ENCODE data around the gene RAD54L2.

DNA sequence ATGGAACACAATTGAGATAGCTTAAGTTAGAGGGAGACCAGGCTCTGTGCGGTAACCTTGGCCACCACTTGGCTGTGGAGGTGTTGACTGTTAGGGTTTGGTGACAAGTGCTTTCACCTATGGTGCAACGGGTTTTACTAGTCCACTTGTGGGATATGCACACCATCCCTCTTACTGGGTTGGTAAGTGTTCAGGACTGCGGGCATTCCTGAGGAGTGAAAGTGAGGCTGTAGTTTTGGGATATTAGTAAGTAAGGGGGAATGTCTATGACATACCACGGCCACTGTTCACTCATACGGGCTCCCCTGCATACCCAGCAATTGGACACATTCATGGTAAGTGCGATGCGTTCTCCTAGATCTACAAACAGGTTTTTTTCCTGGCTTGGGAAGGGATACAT lies 8.0 kb upstream of the RAD54L2 start:
- TF ChIP-seq, protein P1, sequence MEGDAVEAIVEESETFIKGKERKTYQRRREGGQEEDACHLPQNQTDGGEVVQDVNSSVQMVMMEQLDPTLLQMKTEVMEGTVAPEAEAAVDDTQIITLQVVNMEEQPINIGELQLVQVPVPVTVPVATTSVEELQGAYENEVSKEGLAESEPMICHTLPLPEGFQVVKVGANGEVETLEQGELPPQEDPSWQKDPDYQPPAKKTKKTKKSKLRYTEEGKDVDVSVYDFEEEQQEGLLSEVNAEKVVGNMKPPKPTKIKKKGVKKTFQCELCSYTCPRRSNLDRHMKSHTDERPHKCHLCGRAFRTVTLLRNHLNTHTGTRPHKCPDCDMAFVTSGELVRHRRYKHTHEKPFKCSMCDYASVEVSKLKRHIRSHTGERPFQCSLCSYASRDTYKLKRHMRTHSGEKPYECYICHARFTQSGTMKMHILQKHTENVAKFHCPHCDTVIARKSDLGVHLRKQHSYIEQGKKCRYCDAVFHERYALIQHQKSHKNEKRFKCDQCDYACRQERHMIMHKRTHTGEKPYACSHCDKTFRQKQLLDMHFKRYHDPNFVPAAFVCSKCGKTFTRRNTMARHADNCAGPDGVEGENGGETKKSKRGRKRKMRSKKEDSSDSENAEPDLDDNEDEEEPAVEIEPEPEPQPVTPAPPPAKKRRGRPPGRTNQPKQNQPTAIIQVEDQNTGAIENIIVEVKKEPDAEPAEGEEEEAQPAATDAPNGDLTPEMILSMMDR (conservative IDR thresholded peaks at IDR 0.05), result no peak
- TF ChIP-seq ZFX (IDR thresholded peaks at IDR 0.05), result no peak
